MM.1S (cell line): Measurements from ENCODE around the gene CFAP61.

Experiments
- DNase-seq: peaks from one replicate; pipeline ENCODE4 v3.0.0-alpha.2; 2015
- H2AFZ ChIP-seq: fragments of 300-600 bp; sonication (generic); 2 replicates; pipeline ENCODE4 v1.6.0; 2016; ENCODE audit warnings: antibody characterized with exemption, low read length
- H3F3A ChIP-seq: fragments of 300-600 bp; sonication (generic); 2 replicates; pipeline ENCODE4 v1.6.1; 2016; ENCODE audit warnings: mild to moderate bottlenecking, antibody characterized with exemption, low read length, moderate library complexity, mixed read lengths; ENCODE audit not compliant: insufficient read depth
- H3K27ac ChIP-seq: fragments of 300-600 bp; sonication (generic); 2 replicates; pipeline ENCODE4 v1.5.1; 2016; ENCODE audit warnings: mild to moderate bottlenecking, low read length
- H3K27me3 ChIP-seq: fragments of 300-600 bp; sonication (generic); replicated peaks from 2 replicates; pipeline ENCODE4 v1.6.0; 2016; ENCODE audit warnings: low read length; ENCODE audit not compliant: insufficient read depth
- H3K36me3 ChIP-seq: fragments of 300-600 bp; sonication (generic); replicated peaks from 2 replicates; pipeline ENCODE4 v1.6.1; 2016; ENCODE audit warnings: mild to moderate bottlenecking, low read length, mixed read lengths; ENCODE audit not compliant: insufficient read depth
- H3K4me1 ChIP-seq: fragments of 300-600 bp; sonication (generic); 2 replicates; pipeline ENCODE4 v1.6.1; 2016; ENCODE audit warnings: low read length, mixed read lengths
- H3K4me2 ChIP-seq: fragments of 300-600 bp; sonication (generic); 2 replicates; pipeline ENCODE4 v1.6.0; 2016; ENCODE audit warnings: low read depth, low read length
- H3K4me3 ChIP-seq: fragments of 300-600 bp; sonication (generic); 2 replicates; pipeline ENCODE4 v1.5.1; 2016; ENCODE audit warnings: low read length, mixed read lengths
- H3K79me2 ChIP-seq: fragments of 300-600 bp; sonication (generic); 2 replicates; pipeline ENCODE4 v1.6.1; 2016; ENCODE audit warnings: mixed run types, low read length, mixed read lengths
- H3K9ac ChIP-seq: fragments of 300-600 bp; sonication (generic); 2 replicates; pipeline ENCODE4 v1.6.1; 2016; ENCODE audit warnings: low read length, mixed read lengths
- H3K9me2 ChIP-seq: fragments of 300-600 bp; sonication (generic); replicated peaks from 2 replicates; pipeline ENCODE4 v1.6.1; 2016; ENCODE audit warnings: mild to moderate bottlenecking, low read length, mixed read lengths; ENCODE audit not compliant: insufficient read depth
- H3K9me3 ChIP-seq: fragments of 300-600 bp; sonication (generic); replicated peaks from 2 replicates; pipeline ENCODE4 v1.6.1; 2016; ENCODE audit warnings: mild to moderate bottlenecking, low read length, mixed read lengths; ENCODE audit not compliant: insufficient read depth
- H4K20me1 ChIP-seq: fragments of 300-600 bp; sonication (generic); 2 replicates; pipeline ENCODE4 v1.6.1; 2016; ENCODE audit warnings: mild to moderate bottlenecking, low read length, moderate library complexity, mixed read lengths; ENCODE audit not compliant: insufficient read depth
- EZH2 ChIP-seq: fragments of 300-600 bp; sonication (generic); optimal IDR thresholded peaks from 2 replicates; pipeline ENCODE3; 2017; ENCODE audit warnings: low read depth, mild to moderate bottlenecking, antibody characterized with exemption, low read length, mixed read lengths
- EZH2phosphoT487 ChIP-seq: fragments of 300-600 bp; sonication (generic); IDR thresholded peaks from 2 replicates; pipeline ENCODE4 v1.6.1; 2018; ENCODE audit warnings: antibody characterized with exemption, low read length
- TF ChIP-seq, protein P1 (sequence below): fragments of 300-600 bp; sonication (generic); IDR thresholded peaks from 2 replicates; pipeline ENCODE4 v1.5.1; 2016; ENCODE audit warnings: antibody characterized with exemption, low read length, mixed read lengths

CFAP61 gene

DNA sequence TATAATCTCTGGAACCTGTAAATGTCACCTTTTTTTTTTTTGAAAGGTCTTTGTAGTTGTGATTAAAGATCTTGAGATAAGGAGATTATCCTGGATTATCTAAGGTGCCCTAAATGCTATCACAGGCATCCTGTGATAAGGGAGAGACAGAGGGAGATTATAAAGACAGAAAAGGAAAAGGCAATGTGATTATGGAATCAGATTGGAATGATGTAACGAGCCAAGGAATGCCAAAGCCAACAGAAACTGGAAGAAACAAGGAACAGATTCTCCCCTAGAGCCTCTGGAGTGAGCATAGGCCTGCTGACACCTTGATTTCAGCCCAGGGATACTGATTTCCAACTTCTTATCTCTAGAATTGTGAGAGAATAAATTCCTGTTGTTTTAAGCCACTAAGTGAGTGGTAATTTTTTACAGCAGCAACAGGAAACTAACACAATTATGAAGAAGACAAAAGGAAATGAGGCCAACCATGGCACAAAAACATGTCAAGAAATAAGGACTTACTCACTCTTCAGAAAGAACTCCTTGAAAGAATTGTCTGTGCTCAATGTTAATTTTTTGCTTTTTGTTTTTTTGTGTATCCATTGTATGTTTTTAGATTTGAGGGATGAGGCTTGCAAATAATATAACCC, 82.7 kb downstream of the CFAP61 start:
- H4K20me1 ChIP-seq: no peaks in the 10 kb centered on the region
- H3F3A ChIP-seq: no peaks in the 10 kb centered on the region
- no peaks in the 10 kb centered on the region for H3K9me2 ChIP-seq
- H3K4me1 ChIP-seq: no peaks in the 10 kb centered on the region
- H3K27ac ChIP-seq: no peak overlapping the region
- no peaks in the 10 kb centered on the region for H3K79me2 ChIP-seq
- no peak for DNase-seq
- no peak overlapping the region for H2AFZ ChIP-seq
- no peaks in the 10 kb centered on the region for H3K36me3 ChIP-seq
- H3K9ac ChIP-seq: no peak overlapping the region
- no peaks in the 10 kb centered on the region for H3K9me3 ChIP-seq
- H3K4me3 ChIP-seq: no peak overlapping the region
- no peak overlapping the region for H3K4me2 ChIP-seq
- TF ChIP-seq EZH2phosphoT487 (no peak), EZH2 (no peak)
- TF ChIP-seq, protein P1, sequence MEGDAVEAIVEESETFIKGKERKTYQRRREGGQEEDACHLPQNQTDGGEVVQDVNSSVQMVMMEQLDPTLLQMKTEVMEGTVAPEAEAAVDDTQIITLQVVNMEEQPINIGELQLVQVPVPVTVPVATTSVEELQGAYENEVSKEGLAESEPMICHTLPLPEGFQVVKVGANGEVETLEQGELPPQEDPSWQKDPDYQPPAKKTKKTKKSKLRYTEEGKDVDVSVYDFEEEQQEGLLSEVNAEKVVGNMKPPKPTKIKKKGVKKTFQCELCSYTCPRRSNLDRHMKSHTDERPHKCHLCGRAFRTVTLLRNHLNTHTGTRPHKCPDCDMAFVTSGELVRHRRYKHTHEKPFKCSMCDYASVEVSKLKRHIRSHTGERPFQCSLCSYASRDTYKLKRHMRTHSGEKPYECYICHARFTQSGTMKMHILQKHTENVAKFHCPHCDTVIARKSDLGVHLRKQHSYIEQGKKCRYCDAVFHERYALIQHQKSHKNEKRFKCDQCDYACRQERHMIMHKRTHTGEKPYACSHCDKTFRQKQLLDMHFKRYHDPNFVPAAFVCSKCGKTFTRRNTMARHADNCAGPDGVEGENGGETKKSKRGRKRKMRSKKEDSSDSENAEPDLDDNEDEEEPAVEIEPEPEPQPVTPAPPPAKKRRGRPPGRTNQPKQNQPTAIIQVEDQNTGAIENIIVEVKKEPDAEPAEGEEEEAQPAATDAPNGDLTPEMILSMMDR: no peak
- H3K27me3 ChIP-seq: no peaks in the 10 kb centered on the region

DNA sequence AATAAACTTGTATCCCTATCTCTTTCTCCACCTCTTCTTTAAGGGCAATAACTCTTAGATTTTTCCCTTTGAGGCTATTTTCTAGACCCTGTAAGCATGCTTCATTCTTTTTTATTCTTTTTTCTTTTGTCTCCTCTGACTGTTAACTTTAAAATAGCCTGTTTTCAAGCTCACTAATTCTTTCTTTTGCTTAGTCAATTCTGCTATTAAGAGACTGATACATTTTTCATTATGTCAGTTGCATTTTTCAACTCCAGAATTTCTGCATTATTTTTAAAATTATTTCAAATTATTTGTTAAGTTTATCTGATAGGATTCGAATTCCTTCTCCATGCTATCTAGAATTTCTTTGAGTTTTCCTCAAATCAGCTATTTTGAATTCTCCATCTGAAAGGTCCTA, 84.0 kb downstream of the CFAP61 start:
- Histone ChIP-seq H3F3A (no peaks in the 10 kb centered on the region), H3K27ac (no peak overlapping the region), H3K9me3 (no peaks in the 10 kb centered on the region), H4K20me1 (no peaks in the 10 kb centered on the region), H2AFZ (no peak overlapping the region), H3K9me2 (no peaks in the 10 kb centered on the region), H3K4me3 (no peak overlapping the region), H3K4me1 (no peaks in the 10 kb centered on the region), H3K9ac (no peak overlapping the region), H3K79me2 (no peaks in the 10 kb centered on the region), H3K36me3 (no peaks in the 10 kb centered on the region), H3K4me2 (no peak overlapping the region), H3K27me3 (no peaks in the 10 kb centered on the region)
- TF ChIP-seq, protein P1: no peak
- TF ChIP-seq EZH2phosphoT487: no peak
- no peak for TF ChIP-seq EZH2
- DNase-seq: no peak

DNA sequence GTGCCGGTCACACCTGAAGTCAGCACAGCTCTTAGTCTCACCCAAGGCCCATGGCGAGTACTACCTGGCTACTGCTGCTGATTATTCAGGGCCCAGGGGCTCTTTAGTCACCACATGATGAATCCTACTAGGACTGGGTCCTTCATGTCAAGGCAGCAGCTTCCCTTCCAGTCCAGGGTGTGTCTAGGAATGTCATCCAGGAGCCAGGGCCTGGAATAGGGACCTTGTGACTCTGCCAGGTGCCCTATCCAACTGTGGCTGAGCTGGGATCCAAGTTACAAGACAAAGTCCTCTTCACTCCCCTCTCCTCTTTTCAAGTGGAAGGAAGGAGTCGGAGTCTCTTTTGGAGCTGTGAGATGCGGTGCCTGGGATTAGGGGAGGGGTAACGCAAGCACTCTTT, 85.5 kb downstream of the CFAP61 start:
- Histone ChIP-seq H2AFZ (no peak overlapping the region), H3K27me3 (no peaks in the 10 kb centered on the region), H3K27ac (no peak overlapping the region), H3K4me1 (no peaks in the 10 kb centered on the region), H3K79me2 (no peaks in the 10 kb centered on the region), H3K4me2 (no peak overlapping the region), H3K36me3 (no peaks in the 10 kb centered on the region), H3K9ac (no peak overlapping the region), H3K9me2 (no peaks in the 10 kb centered on the region), H3F3A (no peaks in the 10 kb centered on the region), H3K9me3 (no peaks in the 10 kb centered on the region), H3K4me3 (no peak overlapping the region), H4K20me1 (no peaks in the 10 kb centered on the region)
- TF ChIP-seq EZH2 (no peak), EZH2phosphoT487 (no peak)
- TF ChIP-seq, protein P1: no peak
- DNase-seq: no peak
